Activated T-cell treated with anti-CD3 and anti-CD28 coated beads, Interleukin-2, amount 50 U/mL, for 4 hours (primary cell): ENCODE measurements around the gene TMEM161B. TPM values are rescaled to one million over a fixed set of nuclear protein-coding genes. Genes with fewer than 3 reads are reported as not detected.
"Not testable (repeated sequence)": the region's sequence is repeated elsewhere in the genome, so short reads cannot be mapped to it uniquely, and the experiment has no call there.

ENCODE experiments used
- ATAC-seq, 2 donors: fragments of 200-7000 bp; cut with Tn5 transposase; one replicate each; pipeline ENCODE4 v1.10.0; 2021
- DNase-seq: peaks from one replicate; pipeline ENCODE4 v3.0.0-alpha.2; 2020
- H3K27me3 Mint-ChIP-seq: one replicate; pipeline ENCODE4 v1.8.0; 2021; ENCODE audit warnings: low read depth, mixed read lengths
- H3K36me3 Mint-ChIP-seq: one replicate; pipeline ENCODE4 v1.8.0; 2022; ENCODE audit warnings: mixed read lengths; ENCODE audit not compliant: insufficient read depth
- H3K4me1 Mint-ChIP-seq: one replicate; pipeline ENCODE4 v1.8.0; 2021; ENCODE audit warnings: low read depth, mixed read lengths
- H3K4me3 Mint-ChIP-seq: one replicate; pipeline ENCODE4 v1.8.0; 2021; ENCODE audit warnings: mild to moderate bottlenecking, moderate library complexity, mixed read lengths
- H3K9me3 Mint-ChIP-seq: one replicate; pipeline ENCODE4 v1.8.0; 2021; ENCODE audit warnings: mixed read lengths
- total RNA-seq, 3 donors: library from RNA; stranded (reverse); gene quantifications; one replicate each; pipeline ENCODE4 v1.2.1, GENCODE V29; 2021

TMEM161B gene
- total RNA-seq, 3 donors from 2014 or later, result 20.2 to 24.5 (median 22.8) TPM

- peaks cover 31% of the 10 kb centered on the region for H3K36me3 Mint-ChIP-seq
- H3K4me3 Mint-ChIP-seq, result no peak overlapping the region
- no peaks in the 10 kb centered on the region for H3K27me3 Mint-ChIP-seq
- ATAC-seq, result peak; percentile 41 to 55
- H3K9me3 Mint-ChIP-seq, result no peaks in the 10 kb centered on the region
- DNase-seq, result no peak
- H3K4me1 Mint-ChIP-seq, result peaks cover 7% of the 10 kb centered on the region
Measured at GRCh38 chr5:88236866-88237642, 31.6 kb downstream of the TMEM161B start.

GRCh38 chr5:88235828-88236227 is 32.8 kb downstream of the TMEM161B start:
- H3K27me3 Mint-ChIP-seq, result no peaks in the 10 kb centered on the region
- peaks cover 31% of the 10 kb centered on the region for H3K36me3 Mint-ChIP-seq
- ATAC-seq (no peak), DNase-seq (no peak)
- no peaks in the 10 kb centered on the region for H3K9me3 Mint-ChIP-seq
- peaks cover 2% of the 10 kb centered on the region for H3K4me1 Mint-ChIP-seq
- no peak overlapping the region for H3K4me3 Mint-ChIP-seq

- ATAC-seq (no peak), DNase-seq (no peak)
- no peak overlapping the region for H3K4me3 Mint-ChIP-seq
- peaks cover 2% of the 10 kb centered on the region for H3K4me1 Mint-ChIP-seq
- peaks cover 33% of the 10 kb centered on the region for H3K36me3 Mint-ChIP-seq
- H3K9me3 Mint-ChIP-seq, result no peaks in the 10 kb centered on the region
- no peaks in the 10 kb centered on the region for H3K27me3 Mint-ChIP-seq
Measured at GRCh38 chr5:88235346-88235745, 33.3 kb downstream of the TMEM161B start.

DNA sequence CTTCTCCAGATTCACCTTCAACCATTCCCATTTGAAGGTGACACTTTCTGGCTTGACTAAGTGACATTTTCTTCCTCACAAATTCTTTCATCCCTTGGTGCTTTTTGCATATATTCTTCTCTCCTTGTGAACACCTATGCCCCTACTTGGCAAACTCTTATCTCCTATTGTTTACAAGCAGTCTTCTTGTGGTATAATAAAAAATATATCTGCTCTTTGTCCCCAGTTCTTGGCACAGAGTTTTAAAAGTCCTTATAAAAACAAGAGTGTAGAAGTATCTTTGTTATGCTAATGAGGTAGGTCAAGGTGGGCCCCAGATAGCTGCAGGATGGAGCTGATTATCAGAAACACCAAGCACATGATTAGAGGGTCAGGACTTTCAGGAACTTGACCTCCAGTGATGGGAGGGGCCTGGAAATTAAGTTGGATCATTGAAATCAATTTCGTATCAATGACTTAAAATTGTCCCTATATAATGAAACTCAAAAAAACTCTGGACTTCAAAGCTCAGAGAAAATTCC is 38.0 kb downstream of the TMEM161B start:
- DNase-seq (no peak), ATAC-seq (no peak)
- no peak overlapping the region for H3K4me3 Mint-ChIP-seq
- peaks cover 34% of the 10 kb centered on the region for H3K36me3 Mint-ChIP-seq
- no peaks in the 10 kb centered on the region for H3K27me3 Mint-ChIP-seq
- H3K9me3 Mint-ChIP-seq, result no peaks in the 10 kb centered on the region
- H3K4me1 Mint-ChIP-seq, result peaks cover 4% of the 10 kb centered on the region

GRCh38 chr5:88226881-88227450 is 41.7 kb downstream of the TMEM161B start:
- no peak overlapping the region for H3K4me3 Mint-ChIP-seq
- H3K9me3 Mint-ChIP-seq, result no peaks in the 10 kb centered on the region
- ATAC-seq (no peak), DNase-seq (no peak)
- peaks cover 4% of the 10 kb centered on the region for H3K4me1 Mint-ChIP-seq
- peaks cover 27% of the 10 kb centered on the region for H3K36me3 Mint-ChIP-seq
- H3K27me3 Mint-ChIP-seq, result no peaks in the 10 kb centered on the region

DNA sequence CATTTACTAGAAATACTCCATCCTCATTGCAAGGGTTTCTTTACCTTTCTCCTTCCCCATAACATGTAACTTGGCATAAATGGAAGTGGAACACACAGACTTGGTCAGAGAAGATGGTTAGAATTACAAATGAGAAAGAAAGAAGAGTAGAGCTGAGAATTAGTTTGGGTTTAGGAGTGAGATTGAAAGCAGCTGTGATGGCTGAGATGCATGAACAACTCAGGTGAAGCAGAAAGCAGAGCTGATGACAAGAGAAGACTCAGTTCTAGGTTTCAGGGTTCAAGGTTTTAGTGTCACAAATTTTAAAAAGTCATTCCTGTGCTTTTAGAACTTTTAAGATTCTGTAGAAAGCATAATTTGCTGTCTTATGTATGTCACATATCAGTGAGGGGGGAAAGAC is 54.0 kb downstream of the TMEM161B start:
- H3K36me3 Mint-ChIP-seq, result peaks cover 53% of the 10 kb centered on the region
- no peak for DNase-seq

GRCh38 chr5:88207575-88207974 is 61.1 kb downstream of the TMEM161B start:
- H3K36me3 Mint-ChIP-seq, result peaks cover 40% of the 10 kb centered on the region
- no peak for DNase-seq
- H3K4me3 Mint-ChIP-seq, result no peak overlapping the region
- ATAC-seq, result no peak
- H3K9me3 Mint-ChIP-seq, result no peaks in the 10 kb centered on the region
- H3K4me1 Mint-ChIP-seq, result peaks cover 14% of the 10 kb centered on the region
- H3K27me3 Mint-ChIP-seq, result no peaks in the 10 kb centered on the region

More for the DNA sequence above, 54.0 kb downstream of the TMEM161B start:
- H3K27me3 Mint-ChIP-seq, result no peaks in the 10 kb centered on the region
- H3K4me3 Mint-ChIP-seq, result no peak overlapping the region
- no peak for ATAC-seq
- H3K9me3 Mint-ChIP-seq, result no peaks in the 10 kb centered on the region
- no peaks in the 10 kb centered on the region for H3K4me1 Mint-ChIP-seq

DNA sequence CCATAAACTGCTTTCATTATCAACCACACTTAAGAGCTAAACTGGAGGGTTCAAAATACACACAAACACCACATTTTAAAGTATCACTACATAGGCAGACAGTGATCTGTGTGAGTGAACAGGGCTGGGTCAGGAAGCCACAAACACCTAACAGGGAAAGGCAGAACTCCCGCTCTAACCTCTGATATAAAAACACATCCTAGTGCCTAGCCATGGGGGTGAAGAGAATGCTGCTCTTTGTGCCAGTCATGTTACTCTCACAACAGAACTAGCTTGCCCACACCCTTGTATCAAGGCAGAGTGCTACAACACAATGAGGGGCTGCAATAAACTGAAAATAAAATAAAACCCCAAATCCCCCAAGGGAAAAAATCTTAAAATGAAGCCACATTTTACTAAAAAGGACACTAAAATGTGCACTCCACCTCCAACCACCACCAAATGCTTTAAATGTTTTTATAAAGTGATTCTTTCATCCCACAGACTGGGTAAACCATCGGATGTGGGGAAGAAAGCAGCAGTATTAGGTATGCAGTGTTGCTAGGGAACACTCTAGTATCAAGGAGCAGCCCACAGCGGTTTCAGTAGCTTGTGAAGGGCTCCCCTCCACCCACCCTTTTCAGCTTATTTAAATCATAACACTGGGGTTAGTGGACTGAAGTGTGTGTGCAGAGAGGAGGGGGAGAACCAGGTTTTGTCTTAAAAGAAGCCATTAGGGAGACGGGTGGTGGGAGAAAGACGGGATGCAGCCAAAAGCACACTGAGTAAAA is 64.5 kb downstream of the TMEM161B start:
- Mint-ChIP-seq H3K4me1 (peaks cover 14% of the 10 kb centered on the region), H3K27me3 (no peaks in the 10 kb centered on the region), H3K36me3 (peaks cover 41% of the 10 kb centered on the region), H3K9me3 (no peaks in the 10 kb centered on the region), H3K4me3 (peak overlapping the region; percentile 60)
- ATAC-seq (peak; percentile 95 to 97), DNase-seq (no peak)

DNA sequence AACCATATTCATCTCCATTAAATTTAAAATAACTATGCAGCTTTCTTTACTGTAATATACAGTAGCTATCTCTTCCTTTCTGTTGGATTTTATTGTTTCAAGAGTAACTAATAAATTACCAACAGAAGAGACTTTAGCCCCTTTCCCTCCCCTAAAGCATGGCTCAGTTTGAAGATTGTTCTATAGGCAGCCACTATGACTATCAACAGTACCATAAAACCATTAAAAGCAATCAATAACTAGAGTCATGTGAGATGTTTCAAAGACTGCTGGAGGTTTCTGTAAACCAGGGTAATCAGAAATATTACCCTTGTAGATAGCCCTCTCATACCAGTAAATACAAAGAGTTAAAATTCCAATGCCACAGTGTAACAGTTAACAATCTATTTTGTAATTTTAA is 73.0 kb downstream of the TMEM161B start:
- DNase-seq (no peak), ATAC-seq (no peak)
- Mint-ChIP-seq H3K36me3 (peaks cover 54% of the 10 kb centered on the region), H3K4me1 (no peaks in the 10 kb centered on the region), H3K9me3 (no peaks in the 10 kb centered on the region), H3K27me3 (no peaks in the 10 kb centered on the region), H3K4me3 (no peak overlapping the region)

- peaks cover 47% of the 10 kb centered on the region for H3K36me3 Mint-ChIP-seq
Measured at GRCh38 chr5:88193896-88194295, 74.7 kb downstream of the TMEM161B start.

DNA sequence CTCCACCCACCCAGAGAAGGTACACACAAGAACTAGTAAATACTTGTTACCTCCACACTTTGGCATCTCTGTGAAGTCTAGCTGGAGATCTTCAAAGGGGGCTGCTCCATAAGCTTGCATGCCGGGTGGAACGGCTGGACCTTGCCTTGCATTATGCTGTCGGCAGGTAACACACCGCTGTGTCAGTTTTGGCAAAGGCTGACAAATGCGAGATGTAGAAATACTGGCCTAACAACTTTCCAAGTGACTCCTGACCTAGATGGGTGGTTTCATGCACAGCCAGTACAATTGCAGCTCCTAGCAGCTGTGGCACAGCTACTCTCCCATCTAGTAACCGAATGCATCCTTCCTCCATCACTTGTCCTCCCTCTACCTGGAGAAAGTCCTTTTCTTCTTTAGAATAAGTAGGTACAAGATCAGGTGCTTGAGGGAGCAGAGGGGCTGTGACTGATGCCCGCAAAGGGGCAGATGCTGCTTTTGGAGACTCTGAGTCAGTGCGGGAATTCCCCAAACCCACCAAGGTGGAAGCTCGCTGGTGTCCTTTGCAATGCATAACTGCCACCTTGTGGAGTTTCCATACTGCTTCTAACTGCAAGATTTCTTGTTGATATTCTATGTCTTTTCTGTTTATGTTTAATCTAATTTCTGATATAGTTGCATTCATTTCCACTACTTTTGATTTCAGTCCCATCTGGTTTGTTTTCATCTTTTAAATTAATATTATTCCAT is 78.4 kb downstream of the TMEM161B start:
- peak; percentile 32 for DNase-seq
- H3K4me1 Mint-ChIP-seq, result no peaks in the 10 kb centered on the region
- ATAC-seq, result no peak
- H3K27me3 Mint-ChIP-seq, result no peaks in the 10 kb centered on the region
- no peak overlapping the region for H3K4me3 Mint-ChIP-seq
- peaks cover 6% of the 10 kb centered on the region for H3K9me3 Mint-ChIP-seq
- peaks cover 41% of the 10 kb centered on the region for H3K36me3 Mint-ChIP-seq

More at GRCh38 chr5:88193896-88194295, 74.7 kb downstream of the TMEM161B start:
- H3K9me3 Mint-ChIP-seq, result peaks cover 3% of the 10 kb centered on the region
- no peak for ATAC-seq
- H3K27me3 Mint-ChIP-seq, result no peaks in the 10 kb centered on the region
- no peaks in the 10 kb centered on the region for H3K4me1 Mint-ChIP-seq
- H3K4me3 Mint-ChIP-seq, result no peak overlapping the region
- DNase-seq, result no peak

- ATAC-seq, result not testable (repeated sequence)
- peaks cover 40% of the 10 kb centered on the region for H3K36me3 Mint-ChIP-seq
Measured at GRCh38 chr5:88189484-88189883, 79.2 kb downstream of the TMEM161B start.

DNA sequence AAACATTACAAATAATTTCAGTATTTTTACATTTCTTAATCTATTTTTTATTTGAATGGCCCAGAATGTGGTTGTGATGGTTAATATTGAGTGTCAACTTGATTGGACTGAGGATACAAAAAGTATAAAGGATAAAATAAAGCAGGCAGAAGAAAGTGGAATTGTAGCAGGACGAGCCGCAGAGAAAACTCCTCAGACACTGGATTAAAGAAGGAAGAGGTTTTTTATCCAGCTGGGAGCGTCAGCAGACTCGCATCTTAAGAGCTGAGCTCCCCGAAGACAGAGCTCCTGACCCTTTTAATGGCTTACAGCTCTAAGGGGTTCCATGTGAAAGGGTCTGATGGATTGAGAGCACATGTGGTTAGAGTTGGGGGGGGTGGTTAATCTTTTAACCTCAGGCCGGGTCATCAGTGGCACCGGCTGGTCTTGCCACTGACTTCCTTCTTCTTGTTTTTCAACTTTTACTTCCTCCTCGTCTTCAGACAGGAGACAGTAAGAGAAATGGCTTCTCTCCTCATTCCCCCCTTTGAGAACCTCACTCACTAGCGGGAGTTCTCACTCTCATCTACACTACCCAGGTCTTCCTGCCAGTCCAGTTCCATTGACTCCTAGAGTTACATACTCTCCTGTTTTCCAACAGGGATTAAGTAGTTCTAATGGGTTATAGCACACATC is 80.0 kb downstream of the TMEM161B start:
- Mint-ChIP-seq H3K36me3 (peaks cover 33% of the 10 kb centered on the region), H3K27me3 (no peaks in the 10 kb centered on the region), H3K9me3 (peaks cover 6% of the 10 kb centered on the region), H3K4me3 (no peak overlapping the region), H3K4me1 (no peaks in the 10 kb centered on the region)
- no peak for DNase-seq
- no peak for ATAC-seq

More at GRCh38 chr5:88189484-88189883, 79.2 kb downstream of the TMEM161B start:
- not testable (repeated sequence) for H3K9me3 Mint-ChIP-seq, DNase-seq, H3K4me1 Mint-ChIP-seq, H3K4me3 Mint-ChIP-seq, H3K27me3 Mint-ChIP-seq
